RPMI7951 (cell line): ENCODE measurements around the gene COL11A2. TPM values are rescaled to one million over a fixed set of nuclear protein-coding genes. Genes with fewer than 3 reads are reported as not detected.
A peak's percentile ranks its signal among the peaks of the same experiment; 100 is the strongest.
"Not testable (repeated sequence)": the region's sequence is repeated elsewhere in the genome, so short reads cannot be mapped to it uniquely, and the experiment has no call there.

Experiments used
- DNase-seq: peaks from one replicate; pipeline ENCODE4 v3.0.0-alpha.2; 2012; ENCODE audit warnings: low read depth
- total RNA-seq: library from RNA; depleted of rRNA; stranded (reverse); fragments of >200 nt; shearing (Covaris generic); gene quantifications from 2 replicates; pipeline ENCODE4 v1.2.3, GENCODE V29; 2014; rRNA removed

The COL11A2 gene
- 0.12 TPM in 1 of 2 replicates, not detected in the other for total RNA-seq

DNA sequence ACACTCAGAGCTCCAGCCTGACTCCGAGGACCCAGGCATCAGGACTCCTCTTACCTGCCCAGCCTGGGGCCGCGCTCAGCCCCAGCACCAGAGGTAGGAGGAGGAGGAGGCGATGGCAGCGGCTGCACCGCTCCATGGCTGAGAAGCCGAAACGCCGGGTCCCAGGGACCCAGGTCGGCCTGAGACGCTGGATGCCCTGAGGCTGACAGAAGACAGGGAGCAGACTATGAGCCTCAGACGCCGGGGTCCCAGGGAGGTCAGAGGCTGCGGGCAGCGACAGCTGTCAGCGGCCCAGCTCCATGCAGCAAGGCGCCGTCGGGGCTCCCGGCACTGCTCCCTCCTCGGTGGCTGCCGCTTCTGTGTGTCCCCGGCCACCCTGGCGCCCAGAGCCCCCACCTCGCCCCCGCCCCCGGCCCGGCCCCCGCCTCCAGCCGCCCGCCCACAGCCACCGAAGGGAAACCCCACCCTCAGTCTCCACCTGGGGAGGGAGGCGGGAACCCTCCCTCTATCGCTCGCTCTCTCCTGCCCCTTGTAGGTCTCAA is at the start of gene COL11A2:
Gene COL11A2, minus strand, starts transcription at position 363 of the 542 bp plus-strand sequence. Its CDS starts 227 bp downstream, at position 136.
- DNase-seq: no peak

DNA sequence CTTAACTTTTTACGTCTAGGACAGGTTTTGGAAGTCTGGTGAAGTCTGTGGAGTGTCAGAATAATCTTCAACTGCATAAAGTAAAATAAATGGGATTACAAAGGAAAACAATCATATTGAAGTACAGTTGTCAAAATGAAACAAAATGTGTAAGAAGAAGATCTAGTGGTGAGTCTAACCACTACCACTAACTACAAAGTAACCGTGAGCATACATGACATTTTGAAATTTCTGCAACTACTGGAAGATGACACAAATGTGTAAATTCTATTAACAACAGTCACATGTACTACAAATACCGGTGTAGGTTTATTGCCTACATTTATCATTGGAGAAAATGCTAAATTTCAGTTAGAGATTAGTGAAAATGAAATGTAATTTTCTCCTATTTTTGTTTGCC is 49.7 kb upstream of the COL11A2 start:
- DNase-seq: no peak

DNA sequence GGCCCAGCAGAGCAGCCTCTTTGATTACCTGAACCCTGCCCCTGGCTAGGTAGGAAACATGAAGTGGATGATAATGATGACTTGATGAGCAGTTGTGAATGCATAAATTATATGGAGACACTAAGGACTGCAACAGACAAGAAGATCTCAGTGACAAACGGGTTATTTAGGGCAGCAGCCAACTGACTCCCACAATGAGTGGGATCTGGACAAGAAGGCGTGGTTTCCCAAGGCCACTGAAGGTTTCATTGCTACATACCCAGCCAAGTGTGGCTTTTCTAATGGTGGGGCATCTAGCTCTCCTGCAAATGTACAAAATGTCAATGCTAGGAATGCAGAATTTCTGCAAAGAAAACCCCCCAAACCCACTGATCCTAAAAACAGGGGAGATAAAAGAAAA is 45.5 kb upstream of the COL11A2 start:
- DNase-seq: no peak

GRCh38 chr6:33236852-33237251 is 44.6 kb upstream of the COL11A2 start:
- DNase-seq: no peak

- no peak for DNase-seq
Measured at GRCh38 chr6:33236328-33236727, 44.1 kb upstream of the COL11A2 start.

DNA sequence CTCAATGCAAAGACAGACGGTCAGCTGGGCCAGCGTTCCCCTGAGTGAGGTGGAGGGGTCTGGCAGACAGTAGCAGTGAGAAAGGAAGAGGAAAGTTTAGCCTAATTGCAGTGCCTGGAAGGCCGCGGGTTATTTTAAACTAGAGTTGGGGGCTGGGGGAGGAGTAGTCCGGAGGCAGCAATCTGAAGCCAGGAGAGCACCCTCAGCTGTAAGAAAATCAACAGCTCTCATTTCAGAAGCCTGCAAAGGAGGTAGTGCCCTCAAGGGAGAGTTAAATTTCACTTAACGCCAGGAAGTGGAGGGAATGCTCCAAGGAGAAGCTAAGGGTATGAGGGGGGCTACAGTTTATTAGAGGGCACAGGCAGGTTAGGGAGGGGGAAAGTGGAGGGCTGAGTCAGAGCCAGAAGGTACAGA is 43.0 kb upstream of the COL11A2 start:
- DNase-seq: no peak

GRCh38 chr6:33226503-33227120 is 34.3 kb upstream of the COL11A2 start:
- not testable (repeated sequence) for DNase-seq

GRCh38 chr6:33217681-33218080 is 25.4 kb upstream of the COL11A2 start:
- peak; percentile 23 for DNase-seq

DNA sequence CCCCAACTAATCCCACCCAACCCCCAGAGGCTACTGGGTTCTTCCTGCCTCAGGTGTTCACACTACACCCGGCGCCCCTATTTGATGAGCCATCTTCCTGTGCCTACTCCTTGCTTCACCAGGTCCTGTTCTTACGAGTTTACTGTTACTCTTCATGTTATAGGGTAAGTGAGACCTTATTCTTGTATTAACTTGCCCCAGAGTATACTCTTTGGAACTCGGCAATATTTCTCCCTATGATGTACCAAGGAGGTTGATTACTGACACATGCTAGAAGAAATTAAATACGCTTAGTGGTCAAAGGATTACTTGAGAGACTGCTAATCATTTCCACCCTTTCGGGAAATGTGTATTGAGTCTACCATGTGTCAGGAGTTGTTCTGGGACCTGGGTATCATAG is 25.0 kb upstream of the COL11A2 start:
- no peak for DNase-seq

DNA sequence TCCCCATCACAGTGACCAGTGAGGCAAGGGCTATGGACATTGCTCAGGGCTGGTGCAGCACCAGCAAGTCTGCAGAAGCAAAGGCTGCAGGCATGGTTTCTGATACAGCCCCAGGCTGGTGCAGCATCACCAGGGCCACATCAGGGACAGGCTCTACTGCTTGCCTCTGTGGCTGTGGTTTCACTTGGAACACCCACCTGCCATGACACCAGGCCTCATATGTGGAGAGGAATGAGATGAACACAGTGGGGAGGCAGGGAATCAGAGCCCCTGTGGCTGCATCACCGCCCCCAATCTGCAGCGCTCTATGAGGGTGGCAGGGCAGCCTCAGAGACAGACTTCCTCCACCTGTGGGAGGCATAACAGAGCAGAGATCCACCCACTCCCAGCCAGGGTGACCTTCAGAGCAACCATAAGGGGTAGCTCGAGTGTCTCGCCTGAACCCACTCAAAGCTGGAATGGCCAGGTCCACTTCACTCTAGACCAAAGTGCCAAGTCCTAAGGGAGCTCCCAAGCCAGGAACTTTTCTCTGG is 23.9 kb upstream of the COL11A2 start:
- no peak for DNase-seq

GRCh38 chr6:33215271-33216116 is 23.2 kb upstream of the COL11A2 start:
- DNase-seq: no peak

GRCh38 chr6:33213989-33214335 is 21.7 kb upstream of the COL11A2 start:
- DNase-seq: no peak

- no peak for DNase-seq
Measured at GRCh38 chr6:33213166-33213988, 21.1 kb upstream of the COL11A2 start.

DNA sequence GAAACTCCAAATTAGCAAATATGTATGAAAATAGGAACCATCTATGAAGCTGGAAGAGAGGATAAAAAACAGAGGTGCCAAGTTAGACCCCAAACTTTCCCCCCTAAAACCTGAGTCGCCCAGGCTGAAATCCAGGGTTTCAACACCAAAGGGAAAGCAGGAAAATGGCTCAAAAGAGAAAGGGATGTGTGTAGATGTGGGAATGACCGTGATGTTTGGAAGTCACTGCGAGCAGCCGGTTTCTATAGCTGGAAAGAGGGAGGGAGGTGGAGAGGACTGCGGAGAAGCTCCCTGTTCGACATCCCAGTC is 20.5 kb upstream of the COL11A2 start:
- peak; percentile 30 for DNase-seq

- DNase-seq: no peak
Measured at GRCh38 chr6:33211666-33212422, 19.6 kb upstream of the COL11A2 start.

GRCh38 chr6:33211136-33211535 is 18.9 kb upstream of the COL11A2 start:
- no peak for DNase-seq

GRCh38 chr6:33209856-33210255 is 17.6 kb upstream of the COL11A2 start:
- DNase-seq: no peak

DNA sequence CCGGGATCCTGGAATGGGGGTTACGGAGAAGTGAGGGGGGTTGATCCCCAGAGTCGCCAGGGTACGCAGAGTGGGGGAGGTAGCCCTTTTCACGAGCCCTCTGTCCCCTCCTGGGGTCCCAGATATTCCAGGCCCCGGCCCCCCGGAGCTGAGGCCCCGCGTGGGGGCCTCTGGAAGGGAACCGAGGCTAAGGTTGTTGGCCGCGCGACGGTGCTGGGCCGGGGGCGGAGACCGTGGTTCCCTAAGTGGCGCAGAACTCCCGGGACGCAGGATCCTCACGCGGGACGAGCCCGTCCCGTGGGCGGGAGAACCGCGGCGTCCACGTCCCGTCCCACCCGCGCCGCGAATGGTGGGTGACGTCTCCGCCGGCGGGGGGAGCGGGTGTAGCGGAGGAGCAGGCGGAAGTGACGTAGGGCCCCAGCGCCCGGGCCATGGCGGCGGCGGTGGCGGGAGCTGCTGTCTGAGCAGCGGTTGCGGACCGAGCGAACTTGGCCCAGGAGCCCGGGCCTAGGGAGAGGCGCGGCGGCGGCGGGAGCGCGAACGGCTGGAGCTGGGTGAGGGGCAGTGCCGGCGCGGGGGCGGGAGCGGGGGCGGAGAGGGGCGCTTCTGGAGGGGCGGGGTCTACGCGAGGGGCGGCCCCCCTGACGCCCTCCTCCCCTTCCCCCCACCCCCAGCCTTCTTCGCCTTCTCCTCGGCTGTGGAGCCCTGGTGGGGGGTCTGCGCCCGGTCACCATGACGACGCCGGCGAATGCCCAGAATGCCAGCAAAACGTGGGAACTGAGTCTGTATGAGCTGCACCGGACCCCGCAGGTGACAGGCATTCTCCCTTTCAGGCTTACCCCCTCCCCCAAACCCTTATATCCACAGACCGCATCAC is 16.1 kb upstream of the COL11A2 start, which contains the start of gene RING1:
Gene RING1, plus strand, starts transcription at position 410 of the 877 bp plus-strand sequence. Its CDS starts 323 bp downstream, at position 733.
- DNase-seq: peak; percentile 77

GRCh38 chr6:33207552-33208090 is 15.4 kb upstream of the COL11A2 start:
- peak; percentile 52 for DNase-seq
